SJCRH30 (cell line): ENCODE data around the gene FRMPD4. TPM values are rescaled to one million over a fixed set of nuclear protein-coding genes. Genes with fewer than 3 reads are reported as not detected.

Experiments used
- DNase-seq, 2 experiments: peaks; one replicate each; pipeline ENCODE4 v3.0.0-alpha.2; 2015 to 2020
- H3K27ac ChIP-seq: fragments of 250-450 bp; sonication (Bioruptor Pico); 2 replicates; pipeline ENCODE4 v1.5.1; 2020; ENCODE audit warnings: mild to moderate bottlenecking, moderate library complexity
- H3K27me3 ChIP-seq: fragments of 250-450 bp; sonication (Bioruptor Pico); 2 replicates; pipeline ENCODE4 v1.5.1; 2020; ENCODE audit warnings: mild to moderate bottlenecking, moderate library complexity
- H3K36me3 ChIP-seq: fragments of 250-450 bp; sonication (Bioruptor Pico); 2 replicates; pipeline ENCODE4 v1.5.1; 2020; ENCODE audit warnings: mild to moderate bottlenecking, moderate library complexity
- H3K4me1 ChIP-seq: fragments of 250-450 bp; sonication (Bioruptor Pico); 2 replicates; pipeline ENCODE4 v1.5.1; 2020; ENCODE audit warnings: mild to moderate bottlenecking, moderate library complexity
- H3K4me3 ChIP-seq: fragments of 250-450 bp; sonication (Bioruptor Pico); 2 replicates; pipeline ENCODE4 v1.5.1; 2020; ENCODE audit warnings: mild to moderate bottlenecking, moderate library complexity
- H3K9me3 ChIP-seq: fragments of 250-450 bp; sonication (Bioruptor Pico); replicated peaks from 2 replicates; pipeline ENCODE4 v1.5.1; 2020; ENCODE audit warnings: mild to moderate bottlenecking, moderate library complexity
- total RNA-seq: library from RNA; depleted of rRNA; stranded (reverse); fragments of >200 nt; shearing (Covaris generic); gene quantifications from 2 replicates; pipeline ENCODE4 v1.2.3, GENCODE V29; 2014

Gene FRMPD4
- total RNA-seq, 1 experiment from 2014 or later: not detected

DNA sequence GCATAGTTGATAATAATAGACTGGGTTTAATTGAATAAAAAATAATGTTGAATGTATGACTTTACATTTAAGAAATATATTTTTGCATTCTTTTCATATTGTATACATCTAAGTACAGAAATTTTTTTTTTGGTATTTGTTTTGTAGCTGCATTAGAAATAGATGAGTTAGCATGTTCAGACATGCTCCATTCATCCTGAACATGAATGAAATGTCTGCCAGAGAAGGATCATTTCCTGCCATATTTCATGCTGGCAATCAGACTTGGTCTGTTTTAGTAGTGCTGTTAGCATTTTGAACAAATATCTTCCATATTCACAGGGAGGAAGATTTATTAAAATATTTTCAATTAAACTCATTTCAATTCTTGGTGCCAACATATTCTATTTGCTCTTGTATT lies 98.9 kb downstream of the FRMPD4 start:
- no peak overlapping the region for H3K4me3 ChIP-seq
- H3K9me3 ChIP-seq: no peaks in the 10 kb centered on the region
- no peak overlapping the region for H3K27ac ChIP-seq
- no peaks in the 10 kb centered on the region; the same call in 1 of the 2 replicates for H3K4me1 ChIP-seq
- no peaks in the 10 kb centered on the region for H3K36me3 ChIP-seq
- H3K27me3 ChIP-seq: no peaks in the 10 kb centered on the region
- DNase-seq: no peak

DNA sequence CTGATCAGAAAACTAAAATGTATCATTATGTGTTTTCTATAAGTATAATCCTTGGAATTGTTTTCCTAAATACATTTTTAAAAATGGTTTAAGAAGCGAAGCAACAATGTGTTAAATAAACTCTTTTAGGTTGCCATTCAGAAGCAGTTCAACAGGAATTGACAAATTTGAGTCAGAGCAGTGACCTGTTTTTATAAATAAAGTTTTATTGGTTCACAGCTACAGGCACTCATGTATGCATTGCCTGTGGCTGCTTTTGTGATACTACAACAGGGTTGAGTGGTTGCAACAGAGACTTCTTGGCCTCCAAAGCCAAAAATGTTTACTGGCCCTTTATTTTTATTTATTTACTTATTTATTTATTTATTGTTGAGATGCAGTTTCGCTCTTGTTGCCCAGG lies 99.5 kb downstream of the FRMPD4 start:
- no peaks in the 10 kb centered on the region for H3K9me3 ChIP-seq
- H3K4me3 ChIP-seq: no peak overlapping the region
- H3K27ac ChIP-seq: no peak overlapping the region
- no peaks in the 10 kb centered on the region for H3K36me3 ChIP-seq
- H3K27me3 ChIP-seq: no peaks in the 10 kb centered on the region
- no peaks in the 10 kb centered on the region; the same call in 1 of the 2 replicates for H3K4me1 ChIP-seq
- no peak for DNase-seq

DNA sequence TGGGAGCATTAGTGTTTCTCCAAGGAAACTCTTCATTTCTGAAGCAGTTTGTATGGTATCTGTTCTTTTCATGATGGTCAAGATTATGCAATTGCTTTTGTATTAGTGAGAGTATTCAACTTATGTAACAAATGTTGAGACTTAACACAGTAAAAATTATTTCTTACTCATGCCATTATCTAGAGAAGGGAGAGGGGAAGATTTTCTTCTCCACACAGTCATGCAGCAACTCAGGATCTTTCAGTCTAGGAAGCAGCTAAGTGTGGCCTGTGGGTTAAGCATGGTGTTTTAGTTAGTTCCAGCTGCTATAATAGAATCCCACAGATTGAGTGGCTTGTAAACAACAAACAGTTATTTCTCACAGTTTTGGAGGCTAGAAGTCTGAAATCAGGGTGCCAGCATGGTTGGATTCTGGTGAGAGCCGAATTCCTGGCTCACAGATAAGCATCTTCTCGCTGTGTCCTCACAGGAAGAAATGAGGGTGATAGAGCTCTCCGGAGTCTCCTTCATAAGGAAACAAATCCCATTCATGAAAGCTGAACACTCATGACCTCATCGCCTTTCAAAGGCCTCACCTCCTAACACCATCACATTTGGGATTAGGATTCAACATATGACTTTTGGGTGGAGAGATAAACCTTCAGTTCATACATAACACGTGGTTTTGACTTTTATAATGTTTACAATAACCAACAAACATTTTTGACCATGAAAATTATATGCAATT lies 101.2 kb downstream of the FRMPD4 start:
- H3K4me3 ChIP-seq: no peak overlapping the region
- no peaks in the 10 kb centered on the region for H3K27me3 ChIP-seq
- no peaks in the 10 kb centered on the region for H3K9me3 ChIP-seq
- no peaks in the 10 kb centered on the region for H3K36me3 ChIP-seq
- no peaks in the 10 kb centered on the region; the same call in 1 of the 2 replicates for H3K4me1 ChIP-seq
- H3K27ac ChIP-seq: no peak overlapping the region
- DNase-seq: no peak

- Histone ChIP-seq H3K27me3 (no peaks in the 10 kb centered on the region), H3K9me3 (no peaks in the 10 kb centered on the region), H3K36me3 (no peaks in the 10 kb centered on the region), H3K27ac (no peak overlapping the region), H3K4me1 (no peaks in the 10 kb centered on the region; the same call in 1 of the 2 replicates), H3K4me3 (no peak overlapping the region)
- no peak for DNase-seq
Observed at GRCh38 chrX:12240491-12240890, 102.2 kb downstream of the FRMPD4 start.

GRCh38 chrX:12241026-12241425 lies 102.8 kb downstream of the FRMPD4 start:
- H3K9me3 ChIP-seq: no peaks in the 10 kb centered on the region
- no peaks in the 10 kb centered on the region for H3K36me3 ChIP-seq
- no peak overlapping the region for H3K27ac ChIP-seq
- no peak for DNase-seq
- H3K4me1 ChIP-seq: no peaks in the 10 kb centered on the region; the same call in 1 of the 2 replicates
- no peaks in the 10 kb centered on the region for H3K27me3 ChIP-seq
- no peak overlapping the region for H3K4me3 ChIP-seq

GRCh38 chrX:12245650-12246645 lies 107.7 kb downstream of the FRMPD4 start:
- Histone ChIP-seq H3K36me3 (no peaks in the 10 kb centered on the region), H3K9me3 (no peaks in the 10 kb centered on the region; the same call in 1 of the 2 replicates), H3K4me3 (no peak overlapping the region), H3K27ac (no peak overlapping the region), H3K4me1 (no peaks in the 10 kb centered on the region), H3K27me3 (no peaks in the 10 kb centered on the region)
- no peak for DNase-seq

DNA sequence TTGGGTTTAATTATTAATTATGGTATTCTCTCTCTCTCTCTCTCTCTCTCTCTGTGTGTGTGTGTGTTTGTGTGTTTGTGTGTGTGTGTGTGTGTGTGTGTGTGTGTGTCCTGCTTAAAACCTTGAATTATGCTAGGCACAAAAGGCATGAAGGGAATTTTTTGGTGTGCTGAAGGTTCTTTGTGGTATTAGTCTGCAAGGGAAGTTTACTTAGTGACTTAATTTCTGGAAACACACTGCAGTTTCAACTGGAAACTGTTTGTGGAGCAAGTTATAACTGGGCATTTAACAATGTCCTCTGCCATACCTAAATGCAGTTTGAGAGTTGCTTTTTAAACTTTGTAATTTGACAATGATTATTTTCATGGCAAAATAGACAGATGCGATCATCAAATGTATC lies 111.7 kb downstream of the FRMPD4 start:
- no peaks in the 10 kb centered on the region; the same call in 1 of the 2 replicates for H3K9me3 ChIP-seq
- no peaks in the 10 kb centered on the region for H3K27me3 ChIP-seq
- H3K36me3 ChIP-seq: no peaks in the 10 kb centered on the region
- H3K4me3 ChIP-seq: no peak overlapping the region
- H3K4me1 ChIP-seq: no peaks in the 10 kb centered on the region
- no peak overlapping the region for H3K27ac ChIP-seq
- no peak for DNase-seq

DNA sequence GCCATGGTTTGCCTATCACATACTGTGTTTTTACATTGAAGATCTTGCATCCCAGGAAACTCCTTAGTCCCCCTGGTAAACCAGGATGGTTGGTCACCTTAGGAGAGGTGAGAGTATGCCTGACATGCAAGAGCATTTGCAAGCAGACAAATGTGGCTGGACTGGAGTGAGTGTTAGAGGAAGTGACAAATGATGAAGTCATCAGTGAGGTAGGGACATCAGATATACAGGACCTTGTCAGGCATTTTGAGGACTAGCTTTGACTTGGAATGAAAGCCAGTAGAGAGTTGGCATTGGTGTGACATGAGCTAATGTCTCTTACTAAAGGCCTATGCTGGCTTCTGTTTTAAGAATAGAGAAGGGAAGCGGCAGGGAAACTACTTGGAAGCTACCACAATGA lies 124.9 kb downstream of the FRMPD4 start:
- no peaks in the 10 kb centered on the region for H3K27me3 ChIP-seq
- DNase-seq: no peak

GRCh38 chrX:12269484-12269883 lies 131.2 kb downstream of the FRMPD4 start:
- no peaks in the 10 kb centered on the region for H3K9me3 ChIP-seq
- DNase-seq: no peak

More for the DNA sequence above, 124.9 kb downstream of the FRMPD4 start:
- Histone ChIP-seq H3K27ac (no peak overlapping the region), H3K4me1 (no peaks in the 10 kb centered on the region), H3K9me3 (no peaks in the 10 kb centered on the region), H3K4me3 (no peak overlapping the region), H3K36me3 (no peaks in the 10 kb centered on the region)

GRCh38 chrX:12278151-12278550 lies 139.9 kb downstream of the FRMPD4 start:
- DNase-seq: peak in 1 of 2 experiments; percentile 4
- no peak overlapping the region for H3K4me3 ChIP-seq
- no peak overlapping the region for H3K27ac ChIP-seq
- H3K27me3 ChIP-seq: no peaks in the 10 kb centered on the region
- H3K9me3 ChIP-seq: no peaks in the 10 kb centered on the region
- H3K4me1 ChIP-seq: no peaks in the 10 kb centered on the region
- no peaks in the 10 kb centered on the region for H3K36me3 ChIP-seq

More at GRCh38 chrX:12269484-12269883, 131.2 kb downstream of the FRMPD4 start:
- Histone ChIP-seq H3K27me3 (no peaks in the 10 kb centered on the region), H3K4me3 (no peak overlapping the region), H3K36me3 (no peaks in the 10 kb centered on the region), H3K27ac (no peak overlapping the region), H3K4me1 (no peaks in the 10 kb centered on the region)

- no peak for DNase-seq
- Histone ChIP-seq H3K4me1 (no peaks in the 10 kb centered on the region), H3K36me3 (no peaks in the 10 kb centered on the region), H3K27ac (no peak overlapping the region), H3K9me3 (no peaks in the 10 kb centered on the region), H3K4me3 (no peak overlapping the region), H3K27me3 (no peaks in the 10 kb centered on the region)
Observed at GRCh38 chrX:12282991-12283390, 144.7 kb downstream of the FRMPD4 start.

DNA sequence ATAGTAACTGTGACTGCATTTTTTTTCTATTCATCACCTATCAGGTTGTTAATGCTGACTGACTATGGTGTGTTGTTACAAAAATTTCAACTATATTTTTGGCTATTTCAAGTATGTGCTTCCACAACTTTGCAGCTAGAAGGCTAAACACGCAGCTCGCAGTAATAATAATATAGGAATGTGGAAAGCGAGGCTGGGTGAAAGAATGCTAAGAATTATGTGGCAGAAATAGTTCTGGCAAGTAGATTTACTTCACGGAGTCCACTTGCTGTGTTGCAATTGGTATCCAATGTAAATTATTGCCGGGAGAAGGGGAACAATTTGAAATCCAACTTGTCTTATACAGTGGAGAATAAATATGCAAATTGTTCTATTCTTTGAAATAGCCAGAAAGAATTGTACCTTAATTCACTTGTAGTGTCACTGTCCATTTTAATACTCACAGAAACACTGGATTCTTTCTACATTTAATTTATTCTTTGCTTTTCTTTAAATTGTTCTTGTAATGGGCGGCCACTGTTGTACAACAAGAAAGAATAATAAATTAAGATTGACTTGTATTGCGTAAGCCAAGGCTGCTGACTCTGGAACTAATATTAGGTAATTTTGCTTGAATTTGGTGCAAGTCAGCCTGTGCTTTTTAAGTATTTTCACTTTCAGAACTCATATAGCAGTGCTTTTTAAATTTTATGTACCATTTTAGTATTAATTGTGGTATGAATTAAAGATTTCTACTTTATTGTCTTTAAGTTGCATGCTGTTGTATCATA lies 154.9 kb downstream of the FRMPD4 start:
- Histone ChIP-seq H3K4me3 (no peak overlapping the region), H3K27ac (no peak overlapping the region), H3K27me3 (peaks cover 4% of the 10 kb centered on the region; the same call in 1 of the 2 replicates), H3K36me3 (no peaks in the 10 kb centered on the region), H3K4me1 (no peaks in the 10 kb centered on the region), H3K9me3 (no peaks in the 10 kb centered on the region)
- no peak for DNase-seq

GRCh38 chrX:12297353-12297752 lies 159.1 kb downstream of the FRMPD4 start:
- H3K4me1 ChIP-seq: no peaks in the 10 kb centered on the region
- no peaks in the 10 kb centered on the region for H3K9me3 ChIP-seq
- H3K27me3 ChIP-seq: peaks cover 4% of the 10 kb centered on the region; the same call in 1 of the 2 replicates
- no peaks in the 10 kb centered on the region for H3K36me3 ChIP-seq
- H3K27ac ChIP-seq: no peak overlapping the region
- no peak for DNase-seq
- H3K4me3 ChIP-seq: no peak overlapping the region

DNA sequence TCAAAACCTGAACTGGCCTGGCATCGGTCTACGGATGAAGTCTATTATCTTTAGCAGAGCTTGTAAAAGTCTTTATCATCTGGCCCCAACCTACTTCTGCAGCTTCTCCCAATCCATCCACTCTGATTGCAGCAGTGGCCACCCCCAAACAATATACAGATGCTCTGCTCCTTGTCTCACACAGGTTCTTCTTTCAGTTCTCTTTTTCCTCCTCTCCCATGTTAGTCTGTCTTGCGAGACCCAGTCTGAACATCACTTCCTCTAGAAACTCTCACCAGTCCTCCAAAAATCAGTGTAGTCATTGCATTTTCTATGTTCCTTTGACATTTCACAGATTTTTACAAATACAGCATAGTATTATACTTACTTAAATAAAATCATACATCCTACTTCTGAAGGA lies 163.0 kb downstream of the FRMPD4 start:
- no peak for DNase-seq
- no peaks in the 10 kb centered on the region for H3K36me3 ChIP-seq
- no peak overlapping the region for H3K27ac ChIP-seq
- H3K27me3 ChIP-seq: no peaks in the 10 kb centered on the region
- no peaks in the 10 kb centered on the region for H3K9me3 ChIP-seq
- no peak overlapping the region for H3K4me3 ChIP-seq
- H3K4me1 ChIP-seq: no peaks in the 10 kb centered on the region
